Uterine smooth muscle cell (primary cell): Measurements from ENCODE around the gene ANKRD42. TPM values are rescaled to one million over a fixed set of nuclear protein-coding genes. Genes with fewer than 3 reads are reported as not detected.

Source experiments
- total RNA-seq: library from RNA; depleted of rRNA; stranded (reverse); fragments of >200 nt; gene quantifications from 2 replicates; pipeline ENCODE4 v1.2.3, GENCODE V29; 2014

The ANKRD42 gene
- 7.6 and 11.6 TPM in 2 replicates for total RNA-seq

GRCh38 chr11:83193315-83194280 lies at the start of gene ANKRD42:
ANKRD42 (plus strand) TSS chr11:83193712; CDS start chr11:83194671, 959 bp downstream.

GRCh38 chr11:83156996-83157593 lies 36.4 kb upstream of the ANKRD42 start, which contains the start of gene PCF11:
PCF11 (plus strand) TSS chr11:83157131; CDS start chr11:83157440, 309 bp downstream.

DNA sequence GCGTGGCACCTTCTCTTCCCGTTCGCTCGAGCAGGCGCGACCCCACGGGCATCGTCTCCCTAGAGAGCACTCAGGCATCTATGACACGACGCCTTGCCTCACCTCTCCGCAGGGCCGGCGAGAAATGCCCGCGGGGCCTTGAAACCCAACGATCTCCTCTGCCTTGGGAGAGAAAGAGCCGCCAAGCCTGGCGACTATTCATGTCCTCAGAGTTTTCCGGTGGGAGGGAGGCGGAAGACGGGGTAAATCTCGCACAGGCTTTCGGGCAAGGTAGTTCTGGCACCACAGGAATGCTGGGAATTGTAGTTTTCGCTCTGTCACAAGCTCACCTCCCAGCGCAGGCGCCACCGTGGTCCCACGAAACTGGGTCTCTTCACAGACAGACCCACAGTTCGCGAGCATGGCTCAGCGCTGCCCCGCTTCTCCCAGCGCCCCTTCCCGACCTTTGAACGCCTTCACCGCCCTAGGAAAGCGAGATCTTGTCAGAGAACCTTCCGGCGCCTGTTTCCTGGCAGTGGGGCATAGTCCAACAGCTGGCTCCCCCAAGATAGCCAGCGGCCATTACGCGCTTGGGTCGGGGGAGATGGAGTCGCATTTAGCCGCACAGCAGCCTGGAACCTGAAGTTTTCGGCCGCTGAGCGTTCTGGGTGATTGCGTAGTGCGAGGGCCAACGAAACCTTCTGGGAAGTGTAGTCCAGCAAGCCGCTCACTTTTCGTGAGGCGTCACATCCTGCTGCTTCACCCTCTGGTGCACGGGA lies 92.4 kb downstream of the ANKRD42 start, which contains the start of gene CCDC90B:
TSS of gene CCDC90B (minus strand) at position 597 of the 758 bp plus-strand sequence. CDS start at position 202, 395 bp downstream.

Other genes starting within 250 kb of the ANKRD42 start
- gene RAB30, start 121.8 kb upstream of the ANKRD42 start, total RNA-seq, result 8.0 and 11.6 TPM in 2 replicates
- 40.0 and 45.4 TPM in 2 replicates for gene PCF11, start 36.6 kb upstream of the ANKRD42 start, total RNA-seq
- gene CCDC90B, start 92.7 kb downstream of the ANKRD42 start, total RNA-seq, result 52.3 and 69.4 TPM in 2 replicates